GM21367 (cell line): Measurements from ENCODE around the gene SPRY4.
"Not testable (repeated sequence)": the region's sequence is repeated elsewhere in the genome, so short reads cannot be mapped to it uniquely, and the experiment has no call there.

Experiments used
- ATAC-seq: cut with Tn5 transposase; IDR thresholded peaks from one replicate; pipeline ENCODE4 v1.9.1; 2021; ENCODE audit not compliant: unreplicated experiment

SPRY4 gene

DNA sequence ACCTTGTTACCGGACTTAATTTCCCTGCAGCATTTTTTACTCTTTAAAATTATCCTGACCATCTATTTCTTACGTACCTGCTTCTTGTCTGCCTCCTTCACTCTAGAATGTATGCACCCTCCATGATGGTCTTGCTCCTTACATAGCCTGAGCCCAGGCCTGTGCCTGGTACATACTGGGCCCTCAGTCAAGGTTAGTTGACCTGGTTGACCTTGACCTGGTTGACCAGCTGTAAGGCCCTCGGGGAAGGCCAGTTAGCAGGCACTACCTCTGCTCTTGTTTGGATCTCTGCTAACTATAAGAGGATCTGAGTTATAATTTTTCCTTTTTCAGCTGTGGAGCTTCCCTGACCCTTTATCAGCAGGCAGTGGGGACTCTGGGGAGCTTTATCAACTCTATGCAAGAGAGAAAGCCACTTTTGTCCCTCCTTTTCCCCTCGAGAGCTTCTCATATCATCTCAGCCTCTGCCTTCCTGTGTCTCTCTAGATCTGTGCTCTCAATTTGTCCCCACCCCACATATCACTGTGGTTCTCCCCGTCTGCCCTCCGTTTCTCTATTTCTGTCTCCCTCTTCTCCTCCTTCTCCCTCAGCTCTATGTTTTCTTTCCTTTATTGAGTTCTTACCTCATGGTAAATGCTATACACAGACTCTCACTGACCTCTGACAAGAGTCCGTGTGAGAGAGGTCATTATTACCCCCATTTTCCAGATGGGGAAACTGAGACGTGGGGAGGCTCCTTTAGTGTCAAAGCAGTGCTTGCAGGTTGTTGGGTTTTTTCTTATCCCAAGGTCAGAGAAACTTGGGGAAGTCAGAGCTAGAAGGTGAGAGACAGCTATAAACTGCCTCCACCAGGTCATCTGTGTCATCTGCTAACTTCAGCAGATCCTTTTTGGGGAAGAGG lies 28.6 kb downstream of the SPRY4 start:
- ATAC-seq = no peak

DNA sequence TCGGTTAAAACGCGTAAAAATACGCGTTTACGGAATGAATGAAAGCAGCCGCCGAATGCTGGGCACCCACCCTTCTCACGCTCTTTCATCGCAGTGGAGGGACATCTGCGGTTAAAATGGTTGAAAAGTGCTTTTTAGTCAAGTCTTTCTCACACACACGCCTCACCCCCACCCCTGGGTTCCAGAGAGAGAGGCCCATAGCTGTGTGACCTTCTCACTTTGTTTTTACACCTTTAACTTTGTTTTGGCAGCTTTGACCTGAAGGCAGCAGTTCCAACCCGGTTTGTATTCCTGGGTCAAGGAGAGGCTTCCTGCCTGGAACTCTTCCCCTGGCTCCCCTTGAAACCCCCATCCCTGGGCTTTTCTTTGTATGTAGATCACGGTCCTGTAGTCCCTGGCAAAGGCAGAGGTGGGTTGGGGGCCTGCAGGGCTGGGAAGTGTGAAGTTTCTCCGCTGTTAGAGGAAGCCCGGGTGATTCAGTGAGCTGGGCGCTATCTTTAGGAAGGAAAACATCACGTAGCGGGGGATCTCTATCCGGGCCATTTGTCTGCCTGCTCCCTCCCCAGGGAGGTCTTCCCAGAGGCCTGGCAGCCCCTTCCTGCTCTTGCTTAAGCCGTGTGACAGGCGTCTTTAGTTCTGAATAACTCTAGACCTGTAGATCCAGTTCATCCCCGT lies 29.6 kb downstream of the SPRY4 start:
- ATAC-seq = no peak

DNA sequence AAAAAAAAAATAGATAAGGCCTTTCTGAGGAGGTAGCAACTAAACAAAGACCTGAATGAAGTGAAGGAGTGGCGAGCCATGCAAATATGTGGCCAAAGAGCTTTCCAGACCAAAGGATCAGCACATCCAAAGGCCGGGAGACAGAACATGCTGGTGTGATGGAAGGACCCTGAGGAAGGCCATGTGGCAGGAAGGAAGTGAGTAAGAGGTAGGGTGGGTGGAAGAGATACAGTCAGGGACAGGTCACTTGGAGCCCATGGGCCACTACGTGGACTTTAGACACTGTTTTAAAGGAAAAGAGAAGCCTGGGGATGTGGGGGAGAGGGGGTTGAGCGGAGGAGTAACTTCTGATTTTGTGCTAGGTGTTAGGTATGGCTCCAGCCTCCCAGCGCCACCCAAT lies 31.3 kb downstream of the SPRY4 start:
- no peak for ATAC-seq

DNA sequence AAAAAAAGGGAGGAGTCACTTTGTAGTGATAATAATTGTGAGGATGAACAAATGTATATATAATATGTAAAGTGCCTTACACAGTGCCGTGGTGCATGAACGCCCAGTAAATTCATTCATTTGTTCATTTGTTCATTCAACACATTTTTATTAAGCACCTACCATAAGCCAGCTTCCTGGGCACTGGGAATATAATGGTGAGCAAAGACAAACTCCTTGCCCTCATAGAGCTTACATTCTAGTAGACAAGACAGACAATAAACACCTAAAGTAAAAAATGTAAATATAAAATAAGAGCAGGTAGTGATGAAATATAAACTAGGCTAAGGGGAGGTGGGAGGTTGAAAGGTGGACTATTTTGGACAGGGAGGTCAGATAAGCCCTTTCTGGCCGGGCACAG lies 32.0 kb downstream of the SPRY4 start:
- no peak for ATAC-seq

DNA sequence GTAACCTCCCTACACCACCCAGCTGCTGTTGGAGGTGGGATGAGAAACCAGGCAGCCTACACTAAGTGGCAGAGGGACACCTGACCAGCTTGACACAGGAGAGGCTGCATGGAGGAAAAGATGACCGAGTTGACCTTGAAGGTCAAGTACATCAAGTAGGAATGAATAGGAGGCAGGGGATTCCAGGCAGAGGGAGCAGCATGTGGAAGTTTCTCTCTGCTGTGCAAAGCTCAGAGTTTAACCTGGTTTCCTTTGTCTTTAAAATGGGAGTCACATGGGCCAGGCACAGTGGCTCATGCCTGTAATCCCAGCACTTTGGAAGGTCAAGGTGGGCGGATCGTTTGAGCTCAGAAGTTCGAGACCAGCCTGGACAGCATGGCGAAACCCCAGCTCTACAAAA lies 32.6 kb downstream of the SPRY4 start:
- no peak for ATAC-seq

DNA sequence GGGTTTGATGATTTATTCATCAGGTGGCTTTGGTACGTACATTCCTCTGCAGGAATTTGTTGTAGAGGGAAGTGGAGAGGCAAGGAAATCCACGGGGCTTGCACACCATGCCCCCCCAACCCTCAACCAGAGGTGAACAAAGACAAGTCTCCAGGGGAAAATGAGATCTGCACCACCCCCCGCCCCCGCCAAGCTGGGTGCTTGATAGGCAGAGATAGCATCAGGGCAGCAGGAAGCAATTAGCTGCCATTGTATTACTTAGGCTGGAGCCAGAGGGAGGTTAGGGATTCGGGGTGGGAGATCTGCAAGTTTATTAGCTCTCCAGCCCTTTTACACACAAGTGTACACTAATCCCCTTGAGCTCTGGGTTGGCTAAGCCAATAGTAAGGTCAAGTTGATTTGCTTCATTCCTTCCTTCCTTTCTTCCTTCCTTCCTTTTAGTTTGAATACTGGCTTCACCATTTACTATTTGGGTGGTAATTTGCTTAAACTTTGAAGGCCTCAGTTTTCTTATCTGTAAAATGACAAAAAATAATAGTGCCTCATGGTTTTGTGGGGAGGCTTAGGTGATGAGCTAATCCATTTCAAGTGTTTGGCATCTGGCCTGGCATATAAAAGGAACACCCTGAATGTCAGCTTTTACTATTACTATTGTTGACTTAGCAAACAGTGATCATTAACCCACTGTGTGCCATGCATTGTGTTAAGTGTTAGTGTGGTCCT lies 34.1 kb downstream of the SPRY4 start:
- no peak for ATAC-seq

DNA sequence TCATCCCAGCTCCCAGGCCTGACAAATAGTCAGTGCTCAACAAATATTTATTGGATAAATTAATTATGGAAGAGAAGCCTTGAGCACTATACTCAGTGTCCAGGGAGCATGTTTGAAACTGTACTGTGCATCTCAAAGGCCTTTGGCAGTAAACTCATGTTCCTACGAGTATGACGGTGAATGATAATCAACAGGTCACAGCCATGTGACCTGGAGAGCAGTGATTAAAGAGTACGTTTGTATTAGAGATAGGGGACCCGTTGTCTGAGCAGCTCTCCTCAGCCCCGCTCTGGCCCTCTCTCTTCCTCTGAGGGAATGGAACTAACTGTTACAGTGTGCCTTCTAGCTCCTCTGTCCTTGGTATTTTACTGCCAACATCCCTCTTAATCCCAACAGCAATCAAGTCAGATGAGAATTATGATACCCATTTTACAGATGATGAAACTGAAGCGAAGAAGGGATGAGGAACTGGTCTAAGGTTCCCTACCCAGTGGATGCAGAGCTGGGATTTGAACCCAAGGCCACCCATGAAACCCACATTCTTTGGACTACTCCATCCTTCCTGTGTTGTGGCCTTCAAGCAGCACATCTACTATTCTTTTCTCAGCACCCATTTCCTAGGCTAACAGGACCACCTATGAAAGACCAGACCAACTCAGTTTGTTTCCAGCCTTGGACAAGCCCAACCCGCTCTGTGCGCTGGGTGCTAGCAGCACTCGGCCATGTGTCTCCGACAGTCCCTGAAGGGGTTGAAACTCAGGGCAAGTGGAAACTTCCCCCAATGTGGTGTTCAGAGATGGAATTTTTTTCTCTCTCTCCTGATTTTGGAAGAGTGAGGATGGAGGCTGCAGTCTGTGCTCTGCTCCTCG lies 34.9 kb downstream of the SPRY4 start:
- no peak for ATAC-seq

DNA sequence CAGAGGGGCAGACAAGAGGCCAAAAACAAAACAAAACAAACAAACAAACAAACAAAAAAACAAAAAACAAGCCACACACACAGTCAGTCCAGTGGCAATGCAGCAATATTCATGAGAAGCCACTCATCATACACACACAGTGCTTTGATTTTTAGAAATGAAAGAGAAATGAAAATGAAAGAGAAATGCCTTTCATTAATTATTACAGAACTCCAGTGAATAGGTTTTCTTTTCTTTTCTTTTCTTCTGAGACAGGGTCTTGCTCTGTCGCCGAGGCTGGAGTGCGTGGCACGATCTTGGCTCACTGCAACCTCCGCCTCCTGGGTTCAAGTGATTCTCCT lies 36.9 kb downstream of the SPRY4 start:
- no peak for ATAC-seq

DNA sequence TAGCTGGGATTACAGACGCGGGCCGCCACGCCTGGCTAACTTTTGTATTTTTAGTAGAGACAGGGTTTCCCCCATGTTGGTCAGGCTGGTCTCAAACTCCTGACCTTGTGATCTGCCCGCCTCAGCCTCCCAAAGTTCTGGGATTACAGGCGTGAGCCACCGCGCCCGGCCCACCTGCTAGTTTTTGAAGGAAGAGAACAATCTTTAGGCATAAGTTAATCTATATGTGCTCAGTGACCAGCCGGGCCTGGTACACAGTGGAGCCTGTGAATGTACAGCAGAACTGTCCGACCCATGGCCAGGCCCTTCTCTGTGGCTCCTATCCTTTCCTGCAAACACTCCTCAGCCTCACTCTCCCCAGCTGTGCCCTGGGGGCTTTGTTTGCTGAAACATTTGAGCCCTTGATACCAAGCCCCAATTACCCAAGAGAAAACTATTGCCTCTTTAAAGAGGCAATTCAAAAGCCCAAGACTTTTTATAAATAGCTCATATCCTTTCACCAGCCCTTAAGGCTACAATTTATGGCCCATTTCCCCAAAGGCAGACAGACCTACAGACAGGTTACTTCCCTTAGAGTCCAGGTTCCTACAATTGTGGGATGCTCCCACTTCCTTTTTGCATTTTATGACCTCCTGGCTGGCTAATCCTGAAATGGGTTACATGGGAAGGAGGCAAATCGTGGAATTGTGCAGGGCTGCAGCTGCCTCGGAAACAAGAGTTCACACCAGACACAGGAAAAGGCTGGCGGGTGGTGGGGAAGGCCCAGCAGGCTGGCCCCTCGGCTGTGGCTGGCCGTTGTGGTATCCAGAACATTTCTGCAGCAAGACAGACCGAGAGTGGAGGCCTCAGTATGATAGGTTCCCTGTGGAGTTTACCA lies 37.5 kb downstream of the SPRY4 start:
- ATAC-seq = no peak

DNA sequence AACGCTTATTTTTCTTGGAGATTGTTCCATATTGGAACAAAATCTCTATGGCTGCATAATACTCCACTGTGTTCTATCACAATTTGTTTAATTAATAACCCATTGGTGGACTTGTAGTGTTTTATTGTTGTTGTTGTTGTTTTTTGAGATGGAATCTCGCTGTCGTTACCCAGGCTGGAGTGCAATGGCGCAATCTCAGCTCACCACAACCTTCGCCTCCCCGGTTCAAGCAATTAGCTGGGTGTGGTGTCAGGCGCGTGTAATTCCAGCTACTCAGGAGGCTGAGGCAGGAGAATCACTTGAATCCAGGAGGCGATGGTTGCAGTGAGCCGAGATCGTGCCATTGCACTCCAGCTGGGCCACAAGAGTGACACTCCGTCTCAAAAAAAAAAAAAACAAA lies 38.7 kb downstream of the SPRY4 start:
- ATAC-seq = no peak

DNA sequence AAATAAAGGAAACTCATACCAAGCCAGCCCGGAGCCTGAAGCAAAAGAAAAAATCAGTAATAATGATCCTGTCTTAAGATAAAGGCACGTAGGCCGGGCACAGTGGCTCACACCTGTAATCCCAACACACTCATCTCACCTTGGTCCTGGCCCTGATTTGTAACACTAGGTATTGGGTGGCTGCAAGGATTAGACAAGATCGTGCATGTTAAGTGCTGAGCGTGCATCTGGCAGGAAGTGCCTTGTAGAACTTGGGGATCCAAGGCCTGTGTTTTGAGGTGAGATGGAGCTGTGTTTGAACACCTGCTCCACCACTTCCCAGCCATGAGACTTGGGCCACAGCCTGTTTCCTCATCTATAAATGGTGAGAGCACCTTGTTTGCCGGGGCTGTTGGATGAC lies 41.5 kb downstream of the SPRY4 start:
- ATAC-seq = no peak

DNA sequence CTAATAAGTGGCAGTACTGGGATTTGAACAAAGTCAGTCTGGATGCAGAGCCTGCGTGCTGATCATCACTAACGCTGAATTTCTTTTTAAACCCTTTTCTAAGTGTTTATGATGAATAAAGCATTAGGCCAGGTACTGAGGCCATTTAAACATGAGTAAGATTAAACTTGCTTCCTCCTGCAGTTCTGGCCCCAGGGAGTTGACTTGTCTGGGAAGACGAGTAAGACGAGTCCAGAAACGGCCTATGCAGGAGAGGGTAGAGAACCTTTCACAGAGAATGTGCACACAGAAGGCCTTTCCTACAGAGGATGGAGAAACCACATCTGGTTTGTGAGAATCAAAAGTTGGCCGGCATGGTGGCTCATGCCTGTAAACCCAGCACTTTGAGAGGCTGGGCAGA lies 42.9 kb downstream of the SPRY4 start:
- no peak for ATAC-seq

DNA sequence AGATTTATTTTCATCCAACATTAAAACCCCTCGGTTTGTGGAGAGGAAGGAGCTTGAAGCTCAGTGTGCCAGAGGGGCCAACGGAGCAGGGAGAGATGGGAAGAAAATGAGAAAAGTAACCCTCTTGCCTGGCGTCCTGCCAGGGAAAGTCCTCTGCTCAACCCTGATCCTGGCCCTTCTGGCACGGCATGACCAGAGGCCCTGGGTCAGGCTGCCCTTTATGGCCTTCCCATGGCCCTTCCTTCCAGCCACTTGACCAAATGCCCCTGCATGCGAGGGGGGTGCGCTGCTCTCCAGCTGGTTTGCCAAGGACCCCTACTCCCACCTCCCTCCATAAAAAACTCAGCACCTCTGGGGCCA lies 43.8 kb downstream of the SPRY4 start:
- ATAC-seq = no peak

DNA sequence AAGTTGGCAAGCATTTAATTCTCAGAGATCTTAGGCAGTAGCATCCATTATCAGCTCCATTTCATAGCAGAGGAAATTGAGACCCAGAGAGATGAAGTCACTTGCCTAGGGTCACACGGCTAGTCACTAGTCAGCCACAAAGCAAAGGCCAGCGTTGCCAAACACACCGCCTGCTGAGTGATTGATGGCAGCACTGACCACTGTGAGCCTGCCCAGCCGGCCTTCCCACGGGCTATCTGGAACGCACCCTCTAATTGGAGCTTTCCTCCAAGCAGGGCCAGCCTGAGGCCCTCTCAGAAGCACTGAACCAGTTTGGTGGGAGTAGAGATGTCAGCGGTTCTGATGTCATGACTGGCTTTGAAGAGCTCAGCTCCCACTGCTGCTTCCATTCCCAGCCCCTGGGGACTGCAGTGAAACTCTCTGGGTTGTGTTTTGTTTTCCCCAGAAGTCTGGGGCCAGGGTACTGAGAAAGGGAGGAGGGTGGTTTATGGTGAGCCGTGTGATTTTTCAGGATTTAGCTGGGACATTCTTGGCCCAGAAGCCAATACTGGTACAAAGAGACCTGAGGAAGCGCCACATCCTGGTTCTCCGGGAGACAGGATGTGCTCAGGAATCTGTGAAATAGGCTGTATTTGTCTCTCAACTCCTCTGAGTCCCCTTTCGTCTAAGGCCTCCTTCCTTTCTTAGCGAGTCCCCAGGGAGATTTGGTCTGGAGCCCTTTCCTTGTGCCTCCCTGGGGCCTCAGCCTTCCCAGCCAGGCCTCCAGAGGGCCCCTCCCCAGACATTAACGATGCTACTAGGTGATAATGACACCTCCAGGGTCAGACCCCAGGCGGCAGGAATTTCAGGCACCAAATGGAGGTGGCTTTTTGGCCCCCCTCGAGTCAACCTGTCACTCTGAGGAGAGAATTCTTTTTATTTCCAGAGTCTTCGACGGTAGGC lies 44.5 kb downstream of the SPRY4 start:
- ATAC-seq = no peak

DNA sequence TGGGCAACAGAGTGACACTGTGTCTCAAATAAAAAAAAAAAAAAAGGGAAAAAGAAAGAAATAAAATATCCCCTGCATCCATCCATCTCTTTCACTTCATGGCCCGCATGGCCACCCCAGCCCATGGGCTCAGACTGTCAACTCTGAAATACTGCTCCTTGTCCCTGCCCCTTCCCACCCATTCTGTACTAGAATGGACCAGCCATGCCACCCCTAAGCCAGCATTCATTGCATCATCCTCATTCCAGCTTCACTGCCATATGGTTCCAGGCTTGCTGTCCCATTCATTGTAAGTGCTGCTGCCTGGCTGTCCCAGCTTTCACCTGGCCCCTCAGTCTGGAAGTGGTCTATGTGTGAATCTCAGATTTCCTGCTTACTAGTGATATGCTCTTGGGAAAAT lies 46.2 kb downstream of the SPRY4 start:
- ATAC-seq = no peak

DNA sequence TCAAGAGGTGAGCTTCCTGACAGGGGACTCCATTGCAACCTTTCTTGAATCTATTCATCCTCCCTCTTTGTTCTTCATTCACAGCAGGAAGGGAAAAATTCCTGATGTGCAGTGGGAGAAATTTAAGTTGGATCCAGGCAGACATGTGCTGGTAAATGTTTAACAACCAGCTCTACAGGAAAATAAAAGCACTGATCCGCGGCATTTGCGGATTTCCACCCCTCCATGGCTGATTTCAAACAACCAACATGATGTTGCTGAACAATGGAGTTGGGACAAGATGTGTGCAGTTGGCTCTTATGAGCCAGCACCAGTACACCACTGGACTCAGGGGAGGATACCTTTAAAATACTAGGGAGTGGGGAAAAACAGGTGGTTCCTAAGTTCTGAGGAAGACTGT lies 47.0 kb downstream of the SPRY4 start:
- no peak for ATAC-seq

DNA sequence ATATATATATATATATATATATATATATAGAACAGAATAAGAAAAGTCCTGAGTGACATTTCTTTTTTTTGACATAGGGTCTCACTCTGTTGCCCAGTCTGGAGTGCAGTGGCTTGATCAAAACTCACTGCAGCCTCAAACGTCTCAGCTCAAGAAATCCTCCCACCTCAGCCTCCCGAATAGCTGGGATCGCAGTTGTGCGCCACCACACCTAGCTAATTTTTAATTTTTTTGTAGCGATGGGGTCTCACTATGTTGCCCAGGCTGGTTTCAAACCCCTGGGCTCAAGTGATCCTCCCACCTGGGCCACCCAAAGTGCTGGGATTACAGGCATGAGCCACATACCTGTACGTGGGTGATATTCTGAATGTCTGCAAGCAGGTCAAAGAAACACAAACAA lies 48.3 kb downstream of the SPRY4 start:
- no peak for ATAC-seq

DNA sequence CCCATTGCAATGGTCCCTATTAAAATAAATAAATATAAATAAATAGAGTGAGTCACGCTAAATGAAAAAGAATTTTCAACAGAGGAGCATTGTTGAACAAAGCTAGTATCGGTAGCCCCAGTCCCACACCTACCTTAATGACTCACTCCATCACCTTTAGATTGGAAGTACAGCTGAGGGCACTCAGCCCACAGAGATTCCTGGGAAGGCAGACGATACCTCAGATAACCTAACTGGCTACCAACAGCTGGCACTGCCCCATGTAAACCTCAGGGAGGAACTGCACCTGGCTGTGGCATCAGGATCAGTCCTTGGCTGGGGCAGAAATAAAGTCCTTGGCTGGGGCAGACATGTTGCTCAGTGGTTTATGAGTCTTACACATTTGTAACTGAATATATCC lies 49.3 kb downstream of the SPRY4 start:
- ATAC-seq = no peak

DNA sequence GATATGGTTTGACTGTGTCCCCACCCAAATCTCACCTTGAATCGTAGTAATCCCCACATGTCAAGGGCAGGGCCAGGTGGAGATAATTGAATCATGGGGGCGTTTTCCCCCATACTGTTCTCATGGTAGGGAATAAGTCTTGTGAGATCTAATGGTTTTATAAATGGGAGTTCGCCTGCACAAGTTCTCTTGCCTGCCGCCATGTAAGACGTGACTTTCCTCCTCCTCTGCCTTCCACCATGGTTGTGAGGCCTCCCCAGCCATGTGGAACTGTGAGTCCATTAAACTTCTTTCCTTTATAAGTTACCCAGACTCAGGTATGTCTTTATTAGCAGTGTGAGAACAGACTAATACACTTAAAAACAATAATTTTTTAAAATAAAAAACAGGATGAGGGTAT lies 52.2 kb downstream of the SPRY4 start:
- ATAC-seq = not testable (repeated sequence)
